ENCODE data around the gene TNFSF13B.
"Not testable (repeated sequence)": the region's sequence is repeated elsewhere in the genome, so short reads cannot be mapped to it uniquely, and the experiment has no call there.

TNFSF13B gene, protein sequence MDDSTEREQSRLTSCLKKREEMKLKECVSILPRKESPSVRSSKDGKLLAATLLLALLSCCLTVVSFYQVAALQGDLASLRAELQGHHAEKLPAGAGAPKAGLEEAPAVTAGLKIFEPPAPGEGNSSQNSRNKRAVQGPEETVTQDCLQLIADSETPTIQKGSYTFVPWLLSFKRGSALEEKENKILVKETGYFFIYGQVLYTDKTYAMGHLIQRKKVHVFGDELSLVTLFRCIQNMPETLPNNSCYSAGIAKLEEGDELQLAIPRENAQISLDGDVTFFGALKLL

DNA sequence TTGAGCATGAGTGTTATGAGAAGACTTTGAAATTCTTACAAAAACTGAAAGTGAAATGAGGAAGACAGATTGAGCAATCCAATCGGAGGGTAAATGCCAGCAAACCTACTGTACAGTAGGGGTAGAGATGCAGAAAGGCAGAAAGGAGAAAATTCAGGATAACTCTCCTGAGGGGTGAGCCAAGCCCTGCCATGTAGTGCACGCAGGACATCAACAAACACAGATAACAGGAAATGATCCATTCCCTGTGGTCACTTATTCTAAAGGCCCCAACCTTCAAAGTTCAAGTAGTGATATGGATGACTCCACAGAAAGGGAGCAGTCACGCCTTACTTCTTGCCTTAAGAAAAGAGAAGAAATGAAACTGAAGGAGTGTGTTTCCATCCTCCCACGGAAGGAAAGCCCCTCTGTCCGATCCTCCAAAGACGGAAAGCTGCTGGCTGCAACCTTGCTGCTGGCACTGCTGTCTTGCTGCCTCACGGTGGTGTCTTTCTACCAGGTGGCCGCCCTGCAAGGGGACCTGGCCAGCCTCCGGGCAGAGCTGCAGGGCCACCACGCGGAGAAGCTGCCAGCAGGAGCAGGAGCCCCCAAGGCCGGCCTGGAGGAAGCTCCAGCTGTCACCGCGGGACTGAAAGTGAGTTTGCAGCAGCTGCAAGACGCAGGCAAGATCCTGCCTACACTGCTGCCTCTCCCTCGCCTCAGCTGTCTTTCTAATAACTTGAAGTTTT lies at the start of gene TNFSF13B:
Gene TNFSF13B, plus strand, starts transcription at position 118 of the 728 bp plus-strand sequence. Its CDS starts 178 bp downstream, at position 296.
- H3K27ac ChIP-seq, result peak within 1 kb of the TSS; percentile 27 to 92 (median 74)
- H3K4me3 ChIP-seq, result peak within 1 kb of the TSS; percentile 21 to 51 (median 33)

DNA sequence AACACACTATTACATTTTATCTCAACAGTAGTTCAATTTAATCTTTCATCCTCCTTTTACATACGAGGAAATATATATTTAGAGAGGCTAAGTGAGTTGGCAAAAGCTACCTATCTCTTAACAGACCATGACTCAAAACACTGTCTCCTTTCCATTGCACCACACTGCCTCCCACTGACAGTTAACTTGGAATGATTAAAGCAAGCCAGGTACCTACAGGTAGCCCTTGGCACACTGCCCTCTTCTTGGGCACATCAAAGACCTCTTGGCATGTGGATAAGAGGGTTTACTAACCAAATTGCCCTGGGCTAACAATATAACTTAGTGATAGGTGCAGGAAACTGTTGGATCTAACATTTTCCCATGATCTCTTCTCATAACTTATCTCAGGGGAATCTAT lies 49.5 kb upstream of the TNFSF13B start:
- Histone ChIP-seq H3K27ac (peak overlapping the region in 1 of 21 experiments; percentile 41), H3K4me3 (peak overlapping the region in 2 of 7 experiments; percentile 99)

DNA sequence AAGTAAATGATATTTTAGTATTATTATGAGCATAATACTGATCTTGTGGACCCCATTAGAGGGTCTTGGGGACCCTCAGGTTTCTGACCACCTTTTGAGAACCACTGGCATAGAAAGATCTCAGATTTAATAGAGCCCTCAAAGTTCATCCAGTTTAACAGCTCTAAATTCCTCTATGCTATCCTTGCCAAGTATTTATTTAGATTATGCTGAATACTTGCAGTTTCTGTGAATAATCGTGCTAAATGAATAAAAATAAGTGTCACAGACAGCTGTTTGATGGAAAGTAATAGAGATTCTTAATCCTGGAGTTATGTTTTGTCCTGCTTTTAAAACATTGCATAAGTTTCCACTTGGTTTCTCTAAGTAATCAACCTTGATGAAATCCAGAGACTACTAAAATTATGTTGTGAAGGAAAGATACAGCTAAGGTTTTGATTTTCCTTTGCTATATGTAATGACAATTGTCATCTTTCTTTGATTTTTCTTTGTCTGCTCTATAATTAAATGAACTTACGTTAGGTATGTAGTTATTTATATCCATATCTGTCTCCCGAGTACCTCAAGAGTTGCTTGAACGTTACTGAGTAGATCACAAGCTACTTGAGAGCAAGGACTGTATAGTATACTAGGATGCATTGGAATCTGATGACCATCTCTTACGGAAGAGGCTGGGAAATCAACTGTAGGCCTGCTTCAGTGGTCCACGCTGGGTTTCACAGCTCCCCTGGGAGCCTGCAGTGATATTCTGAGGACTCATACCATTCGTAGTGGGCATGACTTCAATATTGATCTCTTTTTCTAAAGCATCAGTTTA lies 45.6 kb upstream of the TNFSF13B start:
- Histone ChIP-seq H3K4me3 (no peak overlapping the region), H3K27ac (no peak overlapping the region)

DNA sequence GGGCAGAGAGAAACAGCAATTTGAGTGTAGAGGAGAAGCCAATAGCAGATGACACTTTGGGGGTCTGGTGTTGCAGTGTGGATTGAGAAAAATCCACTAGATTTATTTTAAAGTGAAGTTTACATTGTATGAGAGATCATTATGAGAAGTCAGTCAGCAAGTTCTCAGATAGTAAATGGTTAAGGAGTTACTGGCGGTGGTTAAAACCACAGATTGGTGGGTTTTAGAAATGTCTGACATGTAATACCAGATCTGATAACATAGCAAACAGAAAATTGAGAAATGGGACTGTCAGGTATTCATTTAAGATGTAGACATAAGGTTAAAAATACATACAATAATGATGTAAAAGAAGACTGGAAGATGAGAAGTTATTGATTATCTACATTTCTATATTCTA lies 44.1 kb upstream of the TNFSF13B start:
- Histone ChIP-seq H3K4me3 (no peak overlapping the region), H3K27ac (no peak overlapping the region)

DNA sequence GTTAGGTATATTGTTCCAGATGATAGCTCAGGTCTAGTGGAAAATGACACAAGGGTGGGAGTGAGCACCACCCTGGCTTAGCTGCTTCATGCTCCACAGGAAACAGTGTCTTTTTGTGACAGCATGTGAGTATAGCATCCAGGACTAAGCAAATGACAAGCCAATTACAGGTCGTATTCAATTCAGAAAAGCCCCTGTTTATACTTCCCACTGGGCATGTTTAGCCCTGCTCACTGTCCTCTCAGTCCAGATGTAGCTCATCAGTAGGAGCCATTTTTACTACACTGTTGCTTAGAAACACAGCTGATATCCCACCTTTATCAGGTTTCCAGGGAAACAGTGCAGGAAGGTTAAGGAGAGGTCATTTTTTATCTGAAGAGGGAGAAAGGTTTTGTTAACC lies 43.3 kb upstream of the TNFSF13B start:
- H3K4me3 ChIP-seq, result no peak overlapping the region
- H3K27ac ChIP-seq, result no peak overlapping the region

DNA sequence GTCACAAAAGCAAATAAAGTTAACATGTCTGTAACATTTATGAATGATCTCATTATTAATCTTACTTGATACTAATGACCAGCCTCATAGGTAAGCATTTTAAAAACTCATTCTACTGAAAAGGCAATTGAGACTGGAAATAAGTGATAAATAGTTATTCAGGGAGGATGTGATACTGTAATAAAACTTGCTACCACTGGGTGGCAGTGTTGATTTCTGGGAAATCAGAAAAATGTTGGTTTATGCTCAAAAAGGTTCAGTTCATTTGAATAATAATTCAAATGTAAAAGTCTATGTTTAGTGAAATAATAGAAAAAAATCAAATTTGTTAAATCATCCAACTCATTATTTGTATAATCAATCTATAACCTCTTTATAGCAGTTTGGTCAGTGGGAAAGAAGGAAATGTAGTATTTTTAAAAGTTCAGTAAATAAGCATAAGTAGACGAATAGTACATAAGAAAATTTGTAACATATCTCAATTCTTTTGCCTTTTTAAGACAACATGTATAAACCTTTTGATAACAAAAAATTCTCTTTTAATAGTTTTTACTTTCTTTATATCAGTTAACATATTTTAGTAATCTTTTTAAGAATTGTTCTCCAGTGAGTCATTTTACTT lies 41.8 kb upstream of the TNFSF13B start:
- H3K27ac ChIP-seq, result no peak overlapping the region
- no peak overlapping the region for H3K4me3 ChIP-seq

DNA sequence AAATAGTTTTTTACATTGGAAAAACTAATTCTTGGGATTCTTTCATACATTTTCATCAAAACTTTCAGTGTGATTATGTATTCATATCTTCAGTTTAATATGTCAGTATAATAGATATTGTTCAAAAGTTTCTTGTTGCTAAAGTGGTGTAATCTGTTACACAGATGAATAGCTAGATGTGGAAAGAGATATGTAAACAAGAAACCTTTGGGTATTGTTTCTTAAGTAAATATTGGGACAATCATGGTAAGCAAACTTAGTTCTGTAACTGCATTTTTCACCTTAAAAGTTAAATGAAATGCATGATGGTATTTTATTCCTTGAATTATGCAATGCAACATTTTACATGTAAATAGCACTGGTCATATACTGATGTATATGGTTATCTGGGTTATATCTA lies 39.1 kb upstream of the TNFSF13B start:
- Histone ChIP-seq H3K27ac (no peak overlapping the region), H3K4me3 (no peak overlapping the region)

DNA sequence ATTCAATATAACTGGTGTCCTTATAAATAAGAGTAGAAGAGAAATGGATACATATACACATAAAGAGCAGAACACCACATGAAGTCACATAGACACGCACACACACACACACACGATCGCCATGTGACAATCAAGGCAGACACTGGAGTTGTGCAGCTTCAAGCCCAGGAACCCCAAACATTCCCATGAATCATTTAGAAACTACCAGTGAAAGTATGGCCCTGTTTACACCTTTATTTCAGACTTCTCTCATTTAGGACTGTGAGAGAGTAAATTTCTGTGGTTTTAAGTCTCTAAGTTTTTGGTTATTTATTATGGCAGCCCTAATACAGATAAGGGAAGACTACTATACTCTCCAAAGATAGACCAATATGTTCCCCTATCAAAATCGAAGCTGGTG lies 20.4 kb upstream of the TNFSF13B start:
- H3K27ac ChIP-seq, result no peak overlapping the region

DNA sequence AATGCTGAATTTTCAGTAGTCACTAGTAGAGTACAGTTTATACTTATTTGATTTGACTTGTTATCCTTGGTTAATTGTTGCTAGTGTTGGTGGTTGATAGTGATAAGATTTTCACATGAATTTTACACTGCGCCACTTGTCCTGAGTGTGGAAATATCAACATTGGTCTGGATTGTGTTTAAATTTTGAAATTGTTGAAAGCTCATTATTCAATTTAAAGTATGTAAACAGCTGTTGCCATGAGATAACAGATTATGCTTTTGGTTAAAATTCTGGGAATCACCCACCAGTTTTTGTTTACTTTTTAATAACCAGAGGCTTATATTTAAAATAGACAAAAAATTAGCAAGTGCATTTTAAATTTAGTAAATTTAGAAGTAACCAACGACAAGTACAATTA lies 12.3 kb upstream of the TNFSF13B start:
- H3K27ac ChIP-seq, result no peak overlapping the region
- H3K4me3 ChIP-seq, result no peak overlapping the region

More for the DNA sequence above, 20.4 kb upstream of the TNFSF13B start:
- H3K4me3 ChIP-seq, result no peak overlapping the region

DNA sequence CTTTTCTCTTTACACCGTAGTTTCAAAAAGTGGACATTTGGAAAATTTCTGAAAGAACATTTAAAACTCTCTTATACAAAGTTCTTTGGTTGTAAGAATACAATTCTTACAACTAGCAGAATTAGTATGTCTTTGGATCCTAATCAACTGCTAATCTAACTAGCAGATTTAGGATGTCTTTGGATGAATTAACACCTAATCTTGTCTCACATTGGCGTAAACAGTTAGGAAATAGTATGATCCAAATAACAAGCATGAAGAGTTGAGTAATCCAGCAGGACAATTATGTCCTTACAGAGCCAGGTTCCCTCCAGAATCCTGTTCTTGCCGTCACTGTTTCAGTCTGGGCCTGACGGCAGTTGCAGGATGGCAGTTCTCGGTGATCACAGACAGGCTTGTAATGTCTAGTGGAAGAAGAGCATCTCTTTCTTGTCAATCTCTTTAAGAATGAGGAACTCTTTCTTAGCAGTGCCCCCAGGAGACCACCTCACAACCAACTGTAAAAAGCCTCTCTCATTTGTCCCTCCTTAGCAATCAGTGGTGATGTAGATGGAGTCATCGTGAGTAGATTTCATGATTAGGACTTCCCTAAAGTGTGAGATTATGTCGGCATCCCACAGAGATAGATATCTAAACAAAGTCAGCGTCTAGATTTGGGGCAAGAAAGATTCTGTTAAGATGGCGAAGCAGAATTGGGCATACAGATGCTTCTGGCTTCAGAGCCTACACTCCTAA lies 5.7 kb upstream of the TNFSF13B start:
- Histone ChIP-seq H3K4me3 (no peak overlapping the region), H3K27ac (no peak overlapping the region)

DNA sequence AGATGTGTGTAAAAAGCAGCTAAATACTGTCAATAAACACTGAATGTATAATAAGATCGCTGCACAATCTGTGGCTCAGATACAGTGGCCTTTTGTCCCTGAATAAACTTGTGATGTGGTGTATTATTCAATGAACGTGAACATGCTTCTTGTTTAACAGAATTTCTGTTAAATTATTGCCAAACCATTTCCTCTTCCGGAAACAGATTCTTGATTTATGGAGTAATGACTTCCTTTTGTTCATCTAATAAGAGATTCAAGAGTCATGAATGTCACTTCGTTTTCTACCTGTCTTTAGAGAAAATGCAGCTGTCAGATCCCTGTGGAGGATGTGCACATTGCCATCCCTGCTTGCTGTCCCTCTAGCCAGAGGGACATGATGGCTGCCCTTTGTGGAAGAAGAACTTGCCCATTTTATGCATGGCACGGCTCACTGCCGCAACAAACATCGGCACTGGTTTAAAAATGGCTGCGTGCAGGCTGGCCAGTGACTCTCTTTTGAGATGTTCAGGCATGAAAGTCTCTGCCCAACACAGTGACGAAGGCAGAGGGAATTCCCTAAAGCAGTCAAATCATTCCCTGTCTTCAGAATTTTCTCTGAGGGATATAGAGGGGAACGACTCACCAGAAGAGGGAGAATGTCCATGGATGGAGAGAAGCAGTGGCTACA lies 3.1 kb upstream of the TNFSF13B start:
- peak overlapping the region in 11 of 21 experiments; percentile 5 to 75 (median 40) for H3K27ac ChIP-seq
- no peak overlapping the region for H3K4me3 ChIP-seq

DNA sequence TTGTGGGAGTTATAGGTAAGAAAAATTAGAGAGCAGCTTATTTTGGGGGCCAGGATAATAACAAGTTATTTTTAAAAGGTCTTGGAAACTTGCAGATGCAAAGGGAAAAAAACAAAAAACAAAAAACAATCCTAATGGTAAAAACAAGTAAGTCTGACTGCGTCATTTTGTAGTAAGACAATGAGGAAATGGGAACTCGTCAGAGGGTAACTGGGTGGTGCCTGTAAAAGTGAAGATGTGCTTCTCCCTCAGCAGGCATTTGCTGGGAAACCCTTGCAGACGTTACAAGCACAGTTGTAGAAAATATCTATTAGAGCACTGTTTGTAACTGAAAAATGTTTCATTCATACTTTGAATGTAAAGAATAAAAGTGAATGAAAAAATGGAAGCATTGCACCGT lies 2.2 kb upstream of the TNFSF13B start:
- no peak overlapping the region for H3K4me3 ChIP-seq
- H3K27ac ChIP-seq, result peak overlapping the region in 6 of 21 experiments; percentile 6 to 75 (median 44)

DNA sequence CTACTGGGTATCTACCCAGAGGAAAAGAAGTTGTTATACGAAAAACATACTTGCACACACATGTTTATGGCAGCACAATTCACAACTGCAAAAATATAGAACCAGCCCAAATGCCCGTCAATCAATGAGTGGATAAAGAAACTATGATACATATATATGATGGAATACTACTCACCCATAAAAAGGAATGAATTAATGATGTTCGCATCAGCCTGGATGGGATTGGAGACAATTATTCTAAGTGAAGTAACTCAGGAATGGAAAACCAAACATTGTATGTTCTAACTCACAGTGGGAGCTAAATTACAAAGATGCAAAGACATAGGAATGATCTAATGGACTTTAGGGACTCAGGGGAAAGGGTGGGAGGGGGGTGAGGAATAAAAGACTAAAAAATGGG lies 1.7 kb upstream of the TNFSF13B start:
- not testable (repeated sequence) for H3K4me3 ChIP-seq

DNA sequence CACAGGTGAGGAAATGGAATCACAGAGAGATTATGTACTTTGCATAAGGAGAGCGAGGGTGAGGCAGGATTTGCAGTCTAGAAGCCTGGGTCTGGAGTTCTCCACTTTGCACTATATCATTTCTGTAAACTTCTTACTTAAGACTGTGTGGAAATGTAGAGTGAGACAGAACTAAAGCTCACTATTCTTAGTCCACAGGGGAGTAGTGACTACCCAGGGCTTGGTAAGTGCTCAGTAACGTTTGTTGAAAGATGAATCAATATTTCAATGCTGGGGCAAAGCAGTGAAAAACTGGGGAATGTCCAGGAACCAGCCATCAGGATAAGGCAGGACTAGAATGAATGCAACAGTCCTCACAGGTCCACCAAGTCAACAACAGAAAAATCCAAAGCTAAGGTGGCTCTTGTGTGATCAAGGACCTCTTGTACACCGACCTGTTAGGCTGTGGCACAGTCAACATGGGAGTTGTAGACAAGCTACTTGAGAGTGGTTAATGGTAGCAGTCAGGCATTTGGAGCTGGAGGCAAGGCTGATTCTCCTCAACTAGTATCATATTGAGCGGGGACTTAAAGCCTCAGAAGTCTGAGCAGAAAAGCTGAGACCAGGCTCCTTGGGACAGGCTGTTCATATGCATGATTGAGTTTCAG lies 929 bp upstream of the TNFSF13B start:
- H3K27ac ChIP-seq, result peak overlapping the region in 14 of 21 experiments; percentile 9 to 92 (median 78)
- no peak overlapping the region for H3K4me3 ChIP-seq

More for the DNA sequence above, 1.7 kb upstream of the TNFSF13B start:
- not testable (repeated sequence) for H3K27ac ChIP-seq

DNA sequence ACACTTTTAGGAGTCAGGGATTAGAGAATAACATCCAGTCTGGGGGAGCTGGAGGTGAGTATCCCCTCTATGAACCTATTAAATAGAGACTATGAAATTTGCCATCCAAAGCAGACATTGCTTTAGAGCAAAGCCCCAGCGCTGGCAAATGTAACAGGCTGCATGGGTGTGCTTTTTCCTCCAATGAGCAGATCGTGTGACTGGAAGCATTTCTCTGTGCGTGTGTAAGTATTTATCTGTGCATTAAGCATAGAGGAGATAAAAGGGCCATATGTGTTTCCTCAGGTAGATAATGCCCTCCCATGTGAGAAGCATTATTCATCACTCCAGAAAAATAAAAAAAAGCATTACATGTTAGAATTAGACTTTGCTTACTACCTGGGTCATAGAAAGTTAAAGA lies 924 bp downstream of the TNFSF13B start:
- Histone ChIP-seq H3K4me3 (peak overlapping the region; percentile 21 to 51 (median 33)), H3K27ac (peak overlapping the region in 19 of 21 experiments; percentile 27 to 92 (median 76))

DNA sequence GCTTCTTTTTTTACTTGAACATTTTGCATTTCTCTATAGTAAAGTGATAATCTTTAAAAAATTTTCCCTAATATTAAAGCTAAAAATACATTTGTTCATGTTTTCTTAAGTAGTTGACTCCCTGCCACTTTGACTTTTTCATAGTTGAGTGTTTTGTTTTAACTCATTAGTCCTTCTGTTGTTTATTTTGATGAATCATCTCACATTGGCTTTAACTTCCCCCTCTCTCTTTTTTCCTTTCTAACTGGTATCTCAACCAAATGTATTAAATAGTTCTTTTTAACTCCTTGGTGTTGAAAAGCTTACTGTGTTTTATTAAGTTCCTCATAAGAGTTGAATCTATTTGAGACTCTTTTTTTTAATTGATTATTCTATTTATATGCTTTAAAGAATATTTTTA lies 2.8 kb downstream of the TNFSF13B start:
- Histone ChIP-seq H3K27ac (no peak overlapping the region), H3K4me3 (no peak overlapping the region)

DNA sequence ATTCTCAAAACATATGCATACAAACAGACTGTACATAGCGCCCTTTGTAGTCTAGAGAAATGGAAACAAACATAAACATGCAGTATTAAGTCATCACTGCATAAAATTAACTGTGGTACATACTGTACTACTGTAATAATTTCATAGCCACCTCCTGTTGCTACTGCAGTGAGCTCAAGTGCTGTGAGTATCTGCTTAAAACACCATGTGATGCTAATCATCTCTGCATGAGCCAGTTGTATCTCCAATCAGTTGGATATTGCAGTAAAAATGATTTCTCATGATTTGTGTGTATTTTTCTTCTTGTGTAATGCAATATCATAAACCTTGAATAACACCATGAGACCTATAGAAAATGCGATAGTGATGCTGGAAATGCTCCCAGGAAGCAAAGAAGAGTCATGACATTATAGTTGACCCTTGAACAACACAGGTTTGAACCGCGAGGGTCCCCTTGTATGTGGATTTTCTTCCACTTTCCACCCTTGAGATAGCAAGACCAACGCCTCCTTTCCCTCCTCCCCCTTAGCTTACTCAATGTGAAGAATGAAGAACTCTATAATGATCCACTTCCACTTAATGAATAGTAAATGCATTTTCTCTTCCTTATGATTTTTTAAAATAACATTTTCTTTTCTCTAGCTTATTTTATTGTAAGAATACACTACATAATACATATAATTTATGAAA lies 4.1 kb downstream of the TNFSF13B start:
- H3K4me3 ChIP-seq, result no peak overlapping the region
- no peak overlapping the region for H3K27ac ChIP-seq

DNA sequence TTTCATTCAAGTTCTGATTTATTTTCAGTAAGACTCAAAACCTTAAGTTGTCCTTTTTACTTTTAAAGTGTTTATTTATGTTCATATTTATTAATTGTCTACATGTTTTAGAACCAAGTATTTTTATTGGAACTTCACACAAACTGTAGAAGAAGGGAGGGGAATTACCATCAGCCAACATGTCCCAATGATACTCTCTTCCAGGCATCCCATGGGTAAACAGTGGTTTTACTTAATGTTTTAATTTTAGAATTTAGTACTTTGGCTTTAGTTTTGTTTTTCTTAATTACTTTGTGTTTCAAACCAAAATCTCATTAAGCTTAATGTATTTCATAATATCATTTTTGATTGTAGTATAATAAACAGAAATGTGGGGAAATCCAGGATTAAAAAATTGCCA lies 5.2 kb downstream of the TNFSF13B start:
- H3K4me3 ChIP-seq, result no peak overlapping the region
- H3K27ac ChIP-seq, result no peak overlapping the region
